GM18858 (cell line): ENCODE data around the gene PRKCZ.

Source experiments
- ATAC-seq: cut with Tn5 transposase; IDR thresholded peaks from one replicate; pipeline ENCODE4 v1.9.1; 2021; ENCODE audit not compliant: unreplicated experiment

The PRKCZ gene

DNA sequence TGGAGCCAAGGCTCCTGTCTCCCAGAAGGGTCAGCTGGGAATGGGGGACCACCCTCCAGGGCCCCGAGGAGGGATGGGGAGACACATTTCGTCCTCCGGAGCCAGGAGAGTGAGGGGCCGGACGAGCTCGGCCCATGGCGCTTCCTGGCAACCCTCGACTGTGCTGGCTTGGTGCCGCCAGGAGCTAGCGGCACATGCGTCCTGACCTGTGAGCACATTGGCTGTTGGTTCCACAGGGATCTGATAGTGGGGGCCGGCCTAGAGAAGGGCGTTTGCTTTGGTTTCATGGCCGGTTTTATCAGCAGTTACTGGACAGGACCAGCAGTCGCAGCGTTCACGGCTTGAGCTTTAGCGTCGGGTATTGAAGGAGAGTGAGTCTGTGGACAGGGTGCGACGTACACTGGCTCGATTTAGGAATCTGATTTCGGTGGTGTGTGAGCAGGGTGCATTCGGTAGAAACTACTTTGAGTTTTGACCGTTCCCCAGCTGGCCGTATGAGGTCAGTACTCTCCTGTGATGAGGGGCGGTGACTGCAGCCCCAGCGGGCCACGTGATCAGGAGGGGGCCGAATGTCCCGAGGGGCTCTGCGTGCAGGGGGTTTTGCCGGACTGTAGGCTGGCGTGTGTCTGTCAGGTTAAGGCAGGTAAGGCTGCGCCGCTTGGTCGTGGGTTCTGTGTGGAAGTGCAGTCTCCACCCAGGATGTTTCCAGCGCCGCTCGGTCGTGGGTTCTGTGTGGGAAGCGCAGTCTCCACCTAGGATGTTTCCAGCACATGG lies 125.7 kb downstream of the PRKCZ start:
- ATAC-seq, result no peak

DNA sequence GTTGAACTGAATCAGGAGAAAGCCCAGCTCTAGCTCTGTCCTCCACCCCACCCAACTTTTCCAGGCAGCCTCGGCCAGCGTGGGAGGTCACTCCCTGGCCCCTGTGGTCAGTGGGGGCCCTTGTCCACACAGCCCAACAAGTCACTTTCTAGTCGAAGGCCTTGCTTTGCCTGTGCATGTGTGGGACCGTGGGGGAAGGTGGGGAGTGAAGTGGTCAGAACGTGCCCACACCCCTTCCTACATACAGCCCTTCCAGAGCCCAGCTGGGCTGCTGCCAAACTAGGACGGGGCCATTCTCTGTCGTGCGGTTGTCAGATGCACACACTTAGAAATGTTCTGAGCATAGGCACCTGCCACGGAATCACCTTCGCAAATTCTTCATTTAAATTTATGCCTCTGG lies 126.4 kb downstream of the PRKCZ start:
- ATAC-seq, result no peak

- no peak for ATAC-seq
Observed at GRCh38 chr1:2177541-2177940, 127.3 kb downstream of the PRKCZ start.

GRCh38 chr1:2177946-2178538 lies 127.8 kb downstream of the PRKCZ start:
- no peak for ATAC-seq

GRCh38 chr1:2178875-2179274 lies 128.7 kb downstream of the PRKCZ start:
- ATAC-seq, result no peak

- no peak for ATAC-seq
Observed at GRCh38 chr1:2179283-2180013, 129.2 kb downstream of the PRKCZ start.

DNA sequence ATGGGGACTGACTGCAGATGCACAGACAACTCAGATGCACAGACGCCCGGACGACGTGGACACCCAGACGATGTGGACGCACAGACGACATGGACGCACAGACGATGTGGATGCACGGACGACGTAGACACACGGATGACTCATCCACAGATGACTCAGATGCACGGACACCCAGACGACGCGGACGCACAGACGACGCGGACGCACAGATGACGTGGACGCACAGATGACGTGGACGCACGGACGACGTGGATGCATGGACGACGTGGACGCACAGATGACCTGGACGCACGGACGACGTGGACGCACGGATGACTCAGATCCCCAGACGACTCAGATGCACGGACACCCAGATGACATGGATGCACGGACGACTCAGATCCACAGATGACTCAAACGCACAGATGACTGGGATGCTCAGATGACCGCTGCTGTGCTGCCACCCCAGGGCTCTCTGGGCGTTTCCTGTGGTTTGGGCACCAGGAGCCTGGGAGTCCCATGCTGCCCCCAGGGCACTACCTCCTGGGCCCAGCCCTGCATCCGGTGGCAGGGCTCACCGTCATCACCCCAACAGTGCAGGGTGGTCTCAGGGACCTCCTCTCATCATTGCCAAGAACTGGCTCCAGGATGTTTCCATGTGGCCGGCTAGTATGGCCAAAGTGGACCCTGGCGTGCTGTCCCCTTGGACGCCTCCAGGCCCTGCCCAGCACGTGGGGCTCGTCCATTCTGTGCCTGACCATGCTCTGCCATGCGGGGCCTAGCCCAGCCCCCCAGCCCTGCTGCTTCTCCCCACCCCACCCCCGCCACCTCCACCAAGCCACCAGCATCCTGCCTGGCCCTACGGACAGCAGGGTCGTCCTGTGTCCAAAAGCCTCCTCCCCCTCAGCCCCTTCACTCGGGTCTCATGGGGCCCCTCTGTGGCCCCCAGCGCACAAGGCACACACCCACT lies 130.4 kb downstream of the PRKCZ start:
- ATAC-seq, result no peak

- no peak for ATAC-seq
Observed at GRCh38 chr1:2181271-2181670, 131.1 kb downstream of the PRKCZ start.

DNA sequence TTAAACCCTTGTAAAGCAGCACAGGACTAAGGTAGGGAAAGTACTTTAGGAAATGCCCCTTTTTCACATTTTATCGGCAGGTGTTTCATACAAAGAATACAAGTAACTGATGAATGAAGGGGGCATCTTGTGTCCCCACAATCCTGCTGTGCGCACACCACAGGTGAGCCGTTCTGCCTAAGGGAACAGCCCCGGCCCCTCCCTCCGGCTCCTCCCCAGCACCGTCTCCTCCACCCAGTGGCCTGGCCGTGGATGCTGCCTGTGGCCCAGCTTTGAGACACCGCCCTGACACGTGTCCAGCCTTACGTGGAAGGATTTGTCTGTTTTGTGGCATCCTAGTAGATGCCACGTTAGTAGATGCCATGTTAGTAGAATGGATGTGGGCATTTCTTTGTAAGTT lies 131.5 kb downstream of the PRKCZ start:
- ATAC-seq, result no peak

GRCh38 chr1:2182376-2182775 lies 132.2 kb downstream of the PRKCZ start:
- ATAC-seq, result no peak

- no peak for ATAC-seq
Observed at GRCh38 chr1:2183937-2184334, 133.7 kb downstream of the PRKCZ start.

GRCh38 chr1:2184531-2184930 lies 134.3 kb downstream of the PRKCZ start:
- no peak for ATAC-seq

DNA sequence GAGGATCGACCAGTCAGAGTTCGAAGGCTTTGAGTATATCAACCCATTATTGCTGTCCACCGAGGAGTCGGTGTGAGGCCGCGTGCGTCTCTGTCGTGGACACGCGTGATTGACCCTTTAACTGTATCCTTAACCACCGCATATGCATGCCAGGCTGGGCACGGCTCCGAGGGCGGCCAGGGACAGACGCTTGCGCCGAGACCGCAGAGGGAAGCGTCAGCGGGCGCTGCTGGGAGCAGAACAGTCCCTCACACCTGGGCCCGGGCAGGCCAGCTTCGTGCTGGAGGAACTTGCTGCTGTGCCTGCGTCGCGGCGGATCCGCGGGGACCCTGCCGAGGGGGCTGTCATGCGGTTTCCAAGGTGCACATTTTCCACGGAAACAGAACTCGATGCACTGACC lies 134.7 kb downstream of the PRKCZ start:
- no peak for ATAC-seq

DNA sequence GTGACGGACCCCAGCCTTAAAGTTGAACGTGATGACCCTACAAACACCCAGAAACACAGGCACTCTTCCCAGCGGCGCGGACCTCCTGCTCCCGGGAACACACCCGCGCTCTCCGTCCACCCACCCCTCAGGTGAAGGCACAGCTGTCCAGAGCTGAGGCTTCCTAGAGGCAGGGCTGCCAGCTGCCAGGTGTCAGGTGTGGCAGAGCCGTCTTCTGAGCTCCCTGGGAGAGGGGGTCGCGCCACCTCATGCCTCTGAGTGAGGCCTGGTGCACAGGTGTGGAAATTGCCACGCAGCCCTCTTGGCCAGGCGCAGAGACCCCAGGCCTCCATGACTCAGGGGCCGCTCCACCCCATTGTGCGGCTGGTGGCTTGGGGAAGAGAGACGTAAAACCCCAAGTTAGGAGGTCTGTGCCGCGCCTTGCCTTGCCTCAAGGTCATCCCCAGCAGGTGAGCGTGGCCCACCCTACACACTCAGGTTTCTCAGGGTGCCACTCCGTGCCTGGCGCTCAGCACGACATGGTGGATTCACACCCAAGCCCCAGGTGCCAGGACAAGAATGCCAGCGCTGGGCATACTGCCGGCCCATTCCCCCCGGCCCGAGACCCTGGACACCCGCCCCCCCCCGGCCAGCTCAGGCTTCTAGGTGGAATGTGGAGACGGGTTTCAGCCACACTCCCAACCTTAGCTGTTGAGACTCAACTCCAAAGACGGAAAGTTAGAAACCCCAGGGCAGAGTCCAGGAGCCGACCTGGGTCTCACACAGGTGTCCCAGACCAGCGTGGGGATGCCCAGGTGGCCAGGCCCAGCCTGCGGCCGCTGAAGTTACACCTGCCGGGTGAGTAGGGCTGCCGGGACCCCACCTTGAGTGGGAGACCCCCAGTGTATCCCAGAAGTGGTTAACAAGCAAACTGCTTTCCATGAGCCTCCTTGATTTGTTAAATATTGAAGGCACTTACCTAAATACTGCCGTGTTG lies 136.0 kb downstream of the PRKCZ start:
- ATAC-seq, result no peak

GRCh38 chr1:2186901-2187300 lies 136.7 kb downstream of the PRKCZ start:
- no peak for ATAC-seq

DNA sequence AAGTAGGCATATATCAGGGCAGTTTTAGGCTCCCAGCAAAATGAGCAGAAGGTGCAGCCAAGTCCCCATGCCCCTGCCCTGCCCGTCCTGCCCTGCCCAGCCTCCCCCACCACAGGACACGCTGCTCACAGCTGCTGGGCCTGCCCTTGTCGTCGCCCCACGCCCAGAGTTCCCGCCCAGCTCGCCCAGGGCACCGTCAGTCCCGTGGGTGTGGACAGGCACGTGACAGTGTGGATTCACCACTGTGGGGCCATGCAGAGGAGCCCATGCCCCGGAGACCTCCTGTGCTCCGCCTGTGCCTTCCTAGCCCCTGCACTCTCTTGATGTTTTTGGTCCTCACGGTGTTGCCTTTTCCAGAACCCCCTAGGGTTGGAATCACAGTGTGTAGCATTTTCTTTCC lies 137.4 kb downstream of the PRKCZ start:
- ATAC-seq, result no peak

GRCh38 chr1:2188336-2188735 lies 138.1 kb downstream of the PRKCZ start:
- ATAC-seq, result no peak

DNA sequence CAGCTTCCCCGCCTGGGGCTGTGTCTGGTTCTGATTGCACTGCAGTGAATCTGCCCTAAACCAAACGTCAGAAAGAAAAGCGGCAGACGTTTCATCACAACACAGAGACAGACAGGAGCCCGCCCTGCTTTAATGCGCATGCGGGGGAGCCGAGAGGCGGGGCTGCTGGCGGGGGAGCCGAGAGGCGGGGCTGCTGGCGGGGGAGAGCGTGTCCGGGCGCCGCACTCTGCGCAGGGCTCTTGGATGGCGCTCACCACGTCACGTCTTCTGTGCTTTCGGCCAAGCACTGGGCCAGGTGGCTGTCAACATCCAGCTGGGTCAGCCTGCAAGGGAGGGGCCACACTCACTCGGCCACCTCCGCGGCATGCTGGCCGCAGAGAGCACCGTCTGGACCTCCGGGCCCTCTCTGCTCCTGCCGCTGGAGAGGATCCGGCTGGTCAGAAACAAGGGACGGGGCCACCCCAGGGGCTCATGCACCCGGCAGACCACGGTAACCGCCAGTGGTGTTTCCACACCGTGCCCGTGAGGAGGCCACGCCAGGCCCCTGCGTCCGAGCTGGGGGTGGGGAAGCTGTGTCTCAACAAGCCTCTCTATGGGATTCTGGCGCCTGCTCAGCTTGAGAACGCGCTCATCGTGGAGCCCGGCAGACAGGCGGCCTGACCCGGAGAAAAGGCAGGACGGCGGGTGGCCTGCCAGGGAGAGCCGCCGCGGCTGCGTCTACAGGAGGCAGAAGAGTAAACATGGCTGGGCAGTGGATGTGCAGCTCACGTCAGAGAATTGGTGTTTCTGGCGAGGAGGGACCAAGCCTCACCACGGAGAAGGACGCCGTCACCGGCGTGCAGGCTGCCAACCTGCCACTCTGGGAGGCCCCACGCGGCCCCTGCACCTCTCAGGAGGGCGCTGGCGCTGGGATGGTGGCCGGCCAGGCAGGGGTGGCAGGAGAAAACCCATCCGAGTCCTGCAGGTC lies 139.5 kb downstream of the PRKCZ start:
- no peak for ATAC-seq

DNA sequence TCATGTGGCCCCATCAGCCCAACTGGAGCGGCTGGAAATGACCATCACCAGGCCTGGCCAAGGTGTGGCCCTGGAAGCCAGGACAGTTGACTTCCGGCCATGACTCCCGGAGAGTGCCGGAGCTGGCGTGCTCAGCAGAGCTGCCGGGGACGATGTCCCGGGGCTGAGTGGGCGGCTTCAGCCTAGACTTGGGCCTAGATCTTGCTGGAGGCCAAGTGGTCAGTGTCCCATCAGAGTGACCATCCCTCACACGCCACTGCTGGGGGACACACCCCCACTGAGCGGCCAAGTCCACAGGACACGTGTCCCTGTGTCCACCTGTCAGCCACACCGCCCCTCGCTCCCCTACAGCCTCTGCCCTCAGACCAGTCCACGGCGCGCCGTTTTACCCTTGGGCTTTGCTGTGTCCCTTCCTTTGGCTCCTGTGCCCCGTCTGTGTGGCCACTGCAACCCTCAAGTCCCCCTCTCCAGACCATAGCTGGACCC lies 140.3 kb downstream of the PRKCZ start:
- ATAC-seq, result no peak
